Activated naive CD8-positive, alpha-beta T cell treated with anti-CD3 and anti-CD28 coated beads, Interleukin-2, amount 10 ng/mL, durations not matched to agents 7 days and 5 days (primary cell): ENCODE results near the gene CLNS1A. TPM values are rescaled to one million over a fixed set of nuclear protein-coding genes. Genes with fewer than 3 reads are reported as not detected.
"Not testable (repeated sequence)": the region's sequence is repeated elsewhere in the genome, so short reads cannot be mapped to it uniquely, and the experiment has no call there.

ENCODE experiments used
- ATAC-seq: fragments of 150-1000 bp; cut with Tn5 transposase; one replicate; pipeline ENCODE4 v1.10.0; 2021; ENCODE audit warnings: low read depth, moderate library complexity
- POLR2A ChIA-PET: fragments of 350-600 bp; sonication (Branson Sonifier 250); formaldehyde crosslinking; loops from one replicate; lab custom pipeline; 2021; ENCODE audit warnings: antibody characterized with exemption; lab: Charles Lee
- DNase-seq: peaks from one replicate; pipeline ENCODE4 v3.0.0; 2021
- H3K27ac Mint-ChIP-seq: one replicate; pipeline ENCODE4 v1.8.0; 2022; ENCODE audit warnings: mild to moderate bottlenecking, mixed read lengths
- H3K27me3 Mint-ChIP-seq: one replicate; pipeline ENCODE4 v1.8.0; 2022; ENCODE audit warnings: mild to moderate bottlenecking, moderate library complexity, mixed read lengths
- H3K36me3 Mint-ChIP-seq: one replicate; pipeline ENCODE4 v1.8.0; 2021; ENCODE audit warnings: mild to moderate bottlenecking, mixed read lengths
- H3K4me1 Mint-ChIP-seq: one replicate; pipeline ENCODE4 v1.8.0; 2021; ENCODE audit warnings: mixed read lengths
- H3K4me3 Mint-ChIP-seq: one replicate; pipeline ENCODE4 v1.8.0; 2022; ENCODE audit warnings: mild to moderate bottlenecking, moderate library complexity, mixed read lengths
- H3K9me3 Mint-ChIP-seq: one replicate; pipeline ENCODE4 v1.8.0; 2021; ENCODE audit warnings: mixed read lengths
- total RNA-seq, 2 experiments: library from RNA; stranded (reverse); gene quantifications; one replicate each; pipeline ENCODE4 v1.2.3, GENCODE V29; 2021

CLNS1A gene
- total RNA-seq, 2 experiments from 2014 or later = 101 to 117 TPM

- no peak overlapping the region for H3K27ac Mint-ChIP-seq
- H3K36me3 Mint-ChIP-seq = no peaks in the 10 kb centered on the region
- no peak for DNase-seq
- no peaks in the 10 kb centered on the region for H3K4me1 Mint-ChIP-seq
- no peak for ATAC-seq
- no peaks in the 10 kb centered on the region for H3K27me3 Mint-ChIP-seq
- POLR2A ChIA-PET = no interaction called here
- no peaks in the 10 kb centered on the region for H3K9me3 Mint-ChIP-seq
- no peak overlapping the region for H3K4me3 Mint-ChIP-seq
Measured at GRCh38 chr11:77650123-77650522, 12.5 kb upstream of the CLNS1A start.

GRCh38 chr11:77647654-77648305 is 10.2 kb upstream of the CLNS1A start:
- no peaks in the 10 kb centered on the region for H3K9me3 Mint-ChIP-seq
- H3K4me1 Mint-ChIP-seq = peaks cover 3% of the 10 kb centered on the region
- H3K4me3 Mint-ChIP-seq = no peak overlapping the region
- DNase-seq (no peak), ATAC-seq (no peak)
- POLR2A ChIA-PET = interaction anchor here (0.6 kb wide), 1 partner anchor 540 kb away, joined by 3 read pairs; the partner anchor contains the start of gene KCTD21
- H3K27me3 Mint-ChIP-seq = no peaks in the 10 kb centered on the region
- no peaks in the 10 kb centered on the region for H3K36me3 Mint-ChIP-seq
- H3K27ac Mint-ChIP-seq = no peak overlapping the region

GRCh38 chr11:77644887-77645286 is 7.3 kb upstream of the CLNS1A start:
- peaks cover 6% of the 10 kb centered on the region for H3K36me3 Mint-ChIP-seq
- H3K9me3 Mint-ChIP-seq = peaks cover 6% of the 10 kb centered on the region
- no peaks in the 10 kb centered on the region for H3K27me3 Mint-ChIP-seq
- H3K4me1 Mint-ChIP-seq = peaks cover 5% of the 10 kb centered on the region
- no peak for DNase-seq
- no peak overlapping the region for H3K27ac Mint-ChIP-seq
- ATAC-seq = no peak
- POLR2A ChIA-PET = no interaction called here
- H3K4me3 Mint-ChIP-seq = no peak overlapping the region

DNA sequence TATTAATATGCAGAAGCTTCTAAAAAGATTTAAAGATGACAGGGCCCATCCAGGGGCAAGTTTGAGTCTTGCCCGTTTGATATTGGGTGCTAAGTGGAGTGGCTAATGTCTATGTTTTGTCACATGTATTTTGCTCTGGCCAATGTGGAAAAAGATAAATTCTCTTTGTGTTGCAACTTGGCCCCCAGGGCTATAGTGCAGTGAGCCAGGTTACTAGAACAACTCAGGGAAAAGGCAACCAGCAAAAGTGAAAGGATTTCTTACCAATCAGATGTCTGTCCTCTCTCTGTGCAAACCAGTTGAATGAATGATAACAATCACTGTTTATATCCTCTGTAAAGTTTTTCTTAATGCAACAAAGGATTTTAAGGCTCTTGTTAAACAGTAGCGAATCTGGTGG is 4.6 kb upstream of the CLNS1A start:
- POLR2A ChIA-PET = no interaction called here
- DNase-seq (no peak), ATAC-seq (no peak)
- Mint-ChIP-seq H3K9me3 (peaks cover 8% of the 10 kb centered on the region), H3K36me3 (peaks cover 6% of the 10 kb centered on the region), H3K27me3 (no peaks in the 10 kb centered on the region), H3K27ac (no peak overlapping the region), H3K4me3 (no peak overlapping the region), H3K4me1 (peaks cover 11% of the 10 kb centered on the region)

DNA sequence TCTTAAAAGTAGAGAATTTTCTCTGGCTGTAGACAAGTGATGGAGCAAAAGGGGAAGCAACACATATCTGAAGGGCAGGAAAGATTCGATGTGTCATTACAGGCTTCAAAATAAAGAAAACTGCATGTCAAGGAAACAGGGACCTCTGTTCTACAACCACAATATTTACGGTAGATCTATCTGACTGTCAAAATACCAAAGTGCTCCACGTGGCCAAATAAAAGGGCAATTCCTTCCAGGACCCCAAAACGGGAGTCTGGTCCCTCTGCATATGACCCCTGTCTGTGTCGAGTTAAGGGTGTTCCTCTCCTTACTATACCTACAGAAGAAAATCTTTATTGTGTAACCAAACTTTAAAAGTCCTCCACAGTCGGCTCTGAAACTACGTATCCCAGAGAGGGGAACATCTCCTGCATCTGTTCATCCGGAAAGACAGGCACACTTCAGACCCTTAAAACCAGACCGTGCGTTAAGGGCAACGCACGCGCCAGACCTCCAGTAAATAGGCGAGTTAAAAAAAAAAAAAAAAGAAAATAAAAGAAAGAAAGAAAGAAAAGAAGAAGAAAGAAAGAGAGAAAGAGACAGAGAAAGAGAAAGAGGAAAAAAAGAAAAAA is 756 bp downstream of the CLNS1A start:
- DNase-seq = no peak
- Mint-ChIP-seq H3K4me1 (peaks cover 32% of the 10 kb centered on the region), H3K4me3 (peak overlapping the region; percentile 94), H3K9me3 (peaks cover 5% of the 10 kb centered on the region), H3K36me3 (peaks cover 18% of the 10 kb centered on the region), H3K27ac (peak overlapping the region; percentile 75), H3K27me3 (no peaks in the 10 kb centered on the region)
- POLR2A ChIA-PET = no interaction called here
- ATAC-seq = no peak

- not testable (repeated sequence) for ATAC-seq, DNase-seq, H3K4me3 Mint-ChIP-seq, H3K27ac Mint-ChIP-seq, H3K9me3 Mint-ChIP-seq, H3K27me3 Mint-ChIP-seq
- POLR2A ChIA-PET = interaction anchor here (1.3 kb wide), 1 partner anchor 223 kb away, joined by 6 read pairs; no protein-coding TSS in a partner anchor
- peaks cover 22% of the 10 kb centered on the region for H3K36me3 Mint-ChIP-seq
- peaks cover 41% of the 10 kb centered on the region for H3K4me1 Mint-ChIP-seq
Measured at GRCh38 chr11:77633926-77634325, 3.7 kb downstream of the CLNS1A start.

GRCh38 chr11:77630157-77630710 is 7.4 kb downstream of the CLNS1A start:
- no peak for ATAC-seq
- H3K4me3 Mint-ChIP-seq = peak overlapping the region; percentile 28
- POLR2A ChIA-PET = no interaction called here

GRCh38 chr11:77619576-77620198 is 17.9 kb downstream of the CLNS1A start:
- Mint-ChIP-seq H3K4me1 (no peaks in the 10 kb centered on the region), H3K9me3 (no peaks in the 10 kb centered on the region), H3K4me3 (no peak overlapping the region), H3K27me3 (no peaks in the 10 kb centered on the region), H3K27ac (no peak overlapping the region), H3K36me3 (peaks cover 17% of the 10 kb centered on the region)
- POLR2A ChIA-PET = no interaction called here
- DNase-seq = no peak
- ATAC-seq = no peak

More at GRCh38 chr11:77630157-77630710, 7.4 kb downstream of the CLNS1A start:
- peaks cover 22% of the 10 kb centered on the region for H3K4me1 Mint-ChIP-seq
- H3K27me3 Mint-ChIP-seq = no peaks in the 10 kb centered on the region
- peaks cover 24% of the 10 kb centered on the region for H3K36me3 Mint-ChIP-seq
- no peaks in the 10 kb centered on the region for H3K9me3 Mint-ChIP-seq
- DNase-seq = no peak
- H3K27ac Mint-ChIP-seq = peak overlapping the region; percentile 71

DNA sequence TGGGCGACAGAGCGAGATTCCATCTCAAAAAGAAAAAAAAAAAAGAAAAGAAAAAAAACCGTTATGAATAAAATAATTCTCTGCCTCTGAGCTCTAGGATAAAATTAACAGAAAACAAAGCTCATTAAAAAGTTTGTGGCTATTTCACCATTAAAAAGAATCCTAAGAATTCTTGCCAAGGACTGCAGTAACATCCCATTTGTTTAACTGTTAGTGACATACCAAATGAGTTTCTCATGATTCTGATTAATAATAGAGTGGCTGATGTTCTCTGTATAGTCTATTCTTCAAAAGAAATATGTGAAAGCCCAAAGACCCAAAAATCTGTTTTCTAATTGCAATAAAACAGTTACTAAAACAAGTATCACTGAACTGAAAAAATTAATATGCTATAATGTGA is 19.7 kb downstream of the CLNS1A start:
- Mint-ChIP-seq H3K27ac (no peak overlapping the region), H3K9me3 (no peaks in the 10 kb centered on the region), H3K36me3 (peaks cover 15% of the 10 kb centered on the region), H3K4me1 (no peaks in the 10 kb centered on the region), H3K27me3 (no peaks in the 10 kb centered on the region), H3K4me3 (no peak overlapping the region)
- DNase-seq = no peak
- POLR2A ChIA-PET = no interaction called here
- no peak for ATAC-seq

DNA sequence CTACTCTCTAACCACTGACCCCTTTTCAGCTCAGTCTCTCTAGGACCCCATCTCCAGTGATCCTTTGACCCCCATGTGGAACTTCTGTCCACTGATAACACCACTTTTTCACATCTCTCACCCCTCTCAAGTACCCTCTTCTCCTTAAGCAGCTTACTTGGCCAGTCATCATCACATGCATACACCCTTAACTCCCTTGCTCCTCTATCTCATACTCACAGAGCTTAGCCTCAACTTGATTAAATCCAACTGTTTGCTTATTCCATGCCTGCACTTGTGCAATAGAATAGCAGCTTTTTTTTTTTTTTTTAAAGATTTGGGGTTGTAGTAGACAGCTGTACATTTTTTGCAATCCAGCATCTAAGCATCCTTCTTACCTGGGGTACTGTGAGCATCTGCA is 25.7 kb downstream of the CLNS1A start:
- Mint-ChIP-seq H3K27ac (no peak overlapping the region), H3K27me3 (no peaks in the 10 kb centered on the region), H3K36me3 (peaks cover 7% of the 10 kb centered on the region), H3K9me3 (no peaks in the 10 kb centered on the region), H3K4me3 (no peak overlapping the region), H3K4me1 (no peaks in the 10 kb centered on the region)
- DNase-seq (no peak), ATAC-seq (no peak)
- POLR2A ChIA-PET = no interaction called here

DNA sequence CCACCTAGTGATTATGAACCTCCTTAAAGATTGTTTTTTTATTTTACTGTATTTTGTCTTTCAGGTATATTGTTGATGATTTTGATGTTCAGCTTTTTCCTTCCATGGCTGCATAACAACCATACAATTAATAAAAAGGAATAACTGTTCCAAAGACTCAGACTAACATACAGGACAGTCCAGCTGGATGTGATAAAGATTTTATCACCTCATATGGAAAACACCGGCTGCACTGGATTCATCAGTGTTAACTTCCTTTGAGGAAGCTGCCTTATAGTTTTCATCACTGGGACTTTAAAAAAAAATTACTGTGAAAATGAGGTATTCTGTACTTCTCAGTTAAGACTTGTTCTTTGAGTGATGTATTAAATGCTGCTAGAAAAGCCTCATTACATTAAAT is 28.4 kb downstream of the CLNS1A start:
- POLR2A ChIA-PET = no interaction called here
- H3K9me3 Mint-ChIP-seq = no peaks in the 10 kb centered on the region
- H3K36me3 Mint-ChIP-seq = peaks cover 4% of the 10 kb centered on the region
- no peaks in the 10 kb centered on the region for H3K27me3 Mint-ChIP-seq
- H3K4me3 Mint-ChIP-seq = no peak overlapping the region
- no peaks in the 10 kb centered on the region for H3K4me1 Mint-ChIP-seq
- ATAC-seq (no peak), DNase-seq (no peak)
- no peak overlapping the region for H3K27ac Mint-ChIP-seq

DNA sequence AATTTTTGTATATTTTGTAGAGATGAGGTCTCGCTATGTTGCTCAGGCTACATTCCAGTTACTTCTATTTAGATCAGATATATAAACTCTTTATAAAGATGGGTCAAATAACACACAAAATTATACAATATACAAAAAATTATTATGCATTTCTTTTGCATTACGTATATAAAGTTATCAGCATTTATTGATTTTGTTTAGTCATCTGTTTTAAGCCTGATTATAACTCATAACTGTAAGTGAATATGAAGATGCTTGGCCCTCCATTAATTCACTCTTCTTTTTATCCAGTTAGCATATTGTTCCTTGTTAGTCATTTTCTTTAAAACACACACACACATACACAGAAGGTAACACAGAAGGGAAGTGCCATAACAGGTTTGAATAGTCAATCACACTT is 33.3 kb downstream of the CLNS1A start:
- no peaks in the 10 kb centered on the region for H3K36me3 Mint-ChIP-seq
- no peaks in the 10 kb centered on the region for H3K4me1 Mint-ChIP-seq
- no peak for ATAC-seq
- DNase-seq = no peak
- H3K9me3 Mint-ChIP-seq = no peaks in the 10 kb centered on the region
- POLR2A ChIA-PET = no interaction called here
- no peak overlapping the region for H3K4me3 Mint-ChIP-seq
- no peaks in the 10 kb centered on the region for H3K27me3 Mint-ChIP-seq
- H3K27ac Mint-ChIP-seq = no peak overlapping the region

DNA sequence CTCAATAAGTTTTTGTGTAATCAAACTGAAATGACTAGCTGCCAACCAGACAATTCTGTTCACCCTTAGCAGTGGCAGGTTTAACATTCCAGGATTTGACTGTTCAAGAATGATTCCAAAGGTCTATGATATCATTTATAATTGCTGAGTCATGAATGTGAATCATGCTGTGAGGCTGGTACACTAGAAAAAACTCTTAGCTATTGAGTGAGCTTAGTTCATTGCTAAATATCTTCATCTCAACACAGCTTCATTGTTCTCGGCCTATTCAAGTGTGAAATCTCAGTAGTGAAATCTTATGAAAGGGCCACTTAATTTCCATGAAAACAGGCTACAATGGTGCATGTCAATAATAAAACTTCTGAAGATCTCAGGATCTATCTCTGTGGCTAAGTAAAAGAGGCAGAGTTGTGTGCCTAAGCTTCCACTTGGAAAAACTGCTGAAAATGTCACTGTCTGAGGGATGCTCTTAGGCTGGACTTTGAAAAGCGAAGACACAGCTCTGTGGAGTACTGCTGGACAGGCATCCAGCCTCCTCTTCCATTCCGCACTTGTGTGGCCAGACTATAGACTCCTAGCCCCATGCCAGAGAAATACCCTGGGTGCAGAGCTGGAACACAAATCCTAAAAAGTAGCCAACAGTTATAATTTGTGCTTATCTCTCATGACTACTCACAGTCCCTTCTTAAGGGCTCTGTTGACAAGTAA is 35.1 kb downstream of the CLNS1A start:
- Mint-ChIP-seq H3K27me3 (no peaks in the 10 kb centered on the region), H3K27ac (no peak overlapping the region), H3K4me1 (no peaks in the 10 kb centered on the region), H3K4me3 (no peak overlapping the region), H3K36me3 (no peaks in the 10 kb centered on the region), H3K9me3 (no peaks in the 10 kb centered on the region)
- ATAC-seq (no peak), DNase-seq (no peak)
- POLR2A ChIA-PET = interaction anchor here (1.0 kb wide), 1 partner anchor 12 kb away, joined by 3 read pairs; no protein-coding TSS in a partner anchor
